Motor neuron (in vitro differentiated cells): ENCODE measurements around the gene PUS1. TPM values are rescaled to one million over a fixed set of nuclear protein-coding genes. Genes with fewer than 3 reads are reported as not detected.
A peak's percentile ranks its signal among the peaks of the same experiment; 100 is the strongest.

Experiments used
- ATAC-seq, 8 experiments: fragments of 200-7000 bp; cut with Tn5 transposase; replicated peaks in 6 of 8; 2 replicates each; pipeline ENCODE4 v1.8.0; 2021; ENCODE audit warnings: mild to moderate bottlenecking in 8 of 8, moderate library complexity in 8 of 8
- H3K27ac ChIP-seq, 2 donors: fragments of 250-450 bp; sonication (Bioruptor Pico); 2 replicates each; pipeline ENCODE4 v1.9.0; 2021; ENCODE audit warnings: antibody characterized with exemption in 2 of 2, mild to moderate bottlenecking in 2 of 2, moderate library complexity in 1 of 2
- H3K4me1 ChIP-seq, 2 donors: fragments of 250-450 bp; sonication (Bioruptor Pico); replicated peaks in 1 of 2; 2 replicates each; pipeline ENCODE4 v1.6.1; 2021; ENCODE audit warnings: antibody characterized with exemption in 2 of 2, mild to moderate bottlenecking in 2 of 2, moderate library complexity in 1 of 2
- H3K4me3 ChIP-seq, 5 donors: fragments of 250-450 bp; sonication (Bioruptor Pico); 2 replicates each; pipeline ENCODE4 v1.9.0; 2021; ENCODE audit warnings: antibody characterized with exemption in 5 of 5, mild to moderate bottlenecking in 5 of 5, moderate library complexity in 4 of 5
- WGBS, 10 experiments: fragments of 450-650 bp; shearing (Covaris generic); methylation state at CpG; one replicate each; pipeline ENCODE4 v1.0.0; 2022; 5-methylcytosine and 5-hydroxymethylcytosine counted together
- in situ Hi-C, 9 experiments: fragments of 400-800 bp; cut with MboI; loops; one replicate each; pipeline ENCODE4 v1.15.0; 2021; ENCODE audit warnings: low sequenced_read_pairs in 9 of 9, low pct_unique_long_range_greater_than_20kb in 2 of 9; ENCODE audit not compliant: unreplicated experiment in 9 of 9
- total RNA-seq, 8 experiments: library from RNA; unstranded; fragments of 300-600 nt; gene quantifications; 2 replicates each; pipeline versions ENCODE4 v1.2.3 to v1.2.4, GENCODE V29; 2022

The PUS1 gene
- total RNA-seq, 8 experiments from 2014 or later, result 3.1 to 51.2 (median 10.5) TPM

DNA sequence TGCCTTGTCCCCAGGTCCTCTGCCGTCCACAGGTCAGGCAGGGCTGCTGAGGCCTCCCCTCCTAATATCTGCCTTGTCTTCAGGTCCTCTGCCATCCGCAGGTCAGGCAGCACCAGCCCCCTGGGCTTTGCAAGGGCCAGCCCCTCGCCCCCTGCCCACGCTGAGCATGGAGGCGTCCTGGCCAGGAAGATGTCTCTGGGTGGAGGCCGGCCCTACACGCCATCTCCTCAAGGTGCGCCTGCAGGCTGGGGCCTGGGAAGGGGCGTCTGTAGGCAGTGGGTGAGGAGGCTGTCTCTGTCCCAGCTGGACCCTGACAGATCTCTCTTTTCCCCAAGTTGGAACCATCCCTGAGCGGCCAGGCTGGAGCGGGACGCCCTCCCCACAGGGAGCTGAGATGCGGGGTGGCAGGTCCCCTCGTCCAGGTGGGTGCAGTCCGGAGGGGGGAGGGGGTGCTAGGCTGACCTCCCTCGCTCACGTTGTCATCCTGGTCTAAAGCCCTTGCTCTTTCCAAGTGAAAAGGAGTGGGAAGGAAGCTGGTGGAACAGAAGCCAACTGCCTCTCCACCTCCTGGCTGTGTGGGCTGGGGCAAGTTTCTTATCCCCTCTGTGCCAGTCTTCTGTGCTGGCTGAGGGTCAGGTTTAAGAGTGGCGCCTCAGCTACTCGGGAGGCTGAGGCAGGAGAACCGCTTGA is 13.9 kb upstream of the PUS1 start:
- in situ Hi-C loops, result no loop called here
- no peak for ATAC-seq
- WGBS, 10 experiments, result 90 to 96% methylated on average over 4 to 5 of the region's 20 CpGs; no CpG with 5 or more reads in 8 of the 10 experiments
- no peak overlapping the region for H3K4me3 ChIP-seq
- no peak overlapping the region for H3K27ac ChIP-seq
- H3K4me1 ChIP-seq, result no peaks in the 10 kb centered on the region

GRCh38 chr12:131915823-131916222 is 13.3 kb upstream of the PUS1 start:
- in situ Hi-C loops, result no loop called here
- Histone ChIP-seq H3K4me3 (no peak overlapping the region), H3K4me1 (no peaks in the 10 kb centered on the region), H3K27ac (no peak overlapping the region)
- ATAC-seq, result no peak
- WGBS, 10 experiments, result 83% methylated on average over 2 of the region's 21 CpGs; no CpG with 5 or more reads in 9 of the 10 experiments

- Histone ChIP-seq H3K4me3 (no peak overlapping the region), H3K27ac (no peak overlapping the region), H3K4me1 (no peaks in the 10 kb centered on the region)
- in situ Hi-C loops, result no loop called here
- ATAC-seq, result no peak
- 90 to 100% (median 100%) methylated on average over 2 to 12 of the region's 36 CpGs; no CpG with 5 or more reads in 5 of the 10 experiments for WGBS, 10 experiments
Measured at GRCh38 chr12:131916306-131917138, 12.6 kb upstream of the PUS1 start.

DNA sequence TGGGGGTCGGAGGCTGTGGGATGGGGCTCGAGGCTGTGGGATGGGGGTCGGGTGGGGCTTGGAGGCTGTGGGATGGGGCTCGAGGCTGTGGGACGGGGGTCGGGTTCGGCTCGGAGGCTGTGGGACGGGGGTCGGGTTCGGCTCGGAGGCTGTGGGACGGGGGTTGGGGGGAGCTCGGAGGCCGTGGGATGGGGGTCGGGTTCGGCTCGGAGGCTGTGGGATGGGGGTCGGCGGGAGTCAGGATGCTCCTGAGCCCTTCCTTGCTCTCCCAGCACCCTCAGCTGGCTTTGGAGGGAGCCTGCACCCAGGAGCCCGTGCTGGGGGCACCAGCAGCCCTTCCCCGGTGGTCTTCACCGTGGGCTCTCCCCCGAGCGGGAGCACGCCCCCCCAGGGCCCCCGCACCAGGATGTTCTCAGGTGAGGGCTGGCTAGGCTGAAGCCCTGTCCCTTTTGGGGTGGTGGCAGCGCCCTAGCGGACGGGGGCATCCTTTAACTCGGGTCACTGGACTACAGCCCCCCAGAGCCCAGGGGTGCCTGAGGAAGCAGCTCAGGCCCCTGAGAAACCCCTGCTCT is 11.9 kb upstream of the PUS1 start:
- in situ Hi-C loops, result no loop called here
- Histone ChIP-seq H3K4me3 (no peak overlapping the region), H3K27ac (no peak overlapping the region), H3K4me1 (no peaks in the 10 kb centered on the region)
- no peak for ATAC-seq
- no CpG with 5 or more reads among the region's 31 CpGs for WGBS, 10 experiments

DNA sequence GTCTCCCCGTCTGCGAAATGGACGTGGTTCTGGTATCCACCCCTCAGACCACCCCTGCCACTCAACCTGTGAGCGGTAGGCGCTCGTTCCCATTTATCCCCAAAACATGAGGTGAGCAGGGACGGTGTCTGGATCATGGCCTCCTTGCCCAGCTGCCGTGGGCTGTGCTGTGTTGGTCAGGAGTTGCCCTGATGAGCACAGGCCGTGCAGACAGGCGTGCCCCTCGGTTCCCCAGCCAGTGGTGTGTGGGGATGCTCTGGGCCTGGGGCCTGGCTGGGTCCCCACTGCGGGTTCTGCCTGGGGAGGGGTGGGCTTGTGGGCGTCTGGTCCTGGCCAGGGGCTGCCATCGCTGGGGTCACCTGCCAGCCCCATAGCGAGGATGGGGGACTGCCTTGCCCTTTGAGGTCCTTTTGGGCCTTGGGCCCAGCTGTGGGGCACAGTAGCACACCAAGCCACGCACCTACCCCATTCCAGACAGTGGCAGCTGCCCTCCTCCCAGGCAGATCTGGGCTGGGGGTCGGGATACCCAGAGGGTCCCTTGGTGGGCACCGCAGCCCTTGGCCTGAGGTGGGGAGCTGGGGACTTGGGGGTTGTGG is 11.3 kb upstream of the PUS1 start:
- H3K4me1 ChIP-seq, result no peaks in the 10 kb centered on the region
- 86% methylated on average over 5 of the region's 18 CpGs; no CpG with 5 or more reads in 9 of the 10 experiments for WGBS, 10 experiments
- ATAC-seq, result peak in 1 of 8 experiments; percentile 7
- no peak overlapping the region for H3K27ac ChIP-seq
- H3K4me3 ChIP-seq, result no peak overlapping the region
- in situ Hi-C loops, result no loop called here

GRCh38 chr12:131918311-131919050 is 10.6 kb upstream of the PUS1 start:
- Histone ChIP-seq H3K27ac (no peak overlapping the region), H3K4me1 (no peaks in the 10 kb centered on the region), H3K4me3 (no peak overlapping the region)
- in situ Hi-C loops, result no loop called here
- peak in 2 of 8 experiments; percentile 10 to 13 for ATAC-seq
- 100% methylated on average over 2 of the region's 20 CpGs; no CpG with 5 or more reads in 9 of the 10 experiments for WGBS, 10 experiments

DNA sequence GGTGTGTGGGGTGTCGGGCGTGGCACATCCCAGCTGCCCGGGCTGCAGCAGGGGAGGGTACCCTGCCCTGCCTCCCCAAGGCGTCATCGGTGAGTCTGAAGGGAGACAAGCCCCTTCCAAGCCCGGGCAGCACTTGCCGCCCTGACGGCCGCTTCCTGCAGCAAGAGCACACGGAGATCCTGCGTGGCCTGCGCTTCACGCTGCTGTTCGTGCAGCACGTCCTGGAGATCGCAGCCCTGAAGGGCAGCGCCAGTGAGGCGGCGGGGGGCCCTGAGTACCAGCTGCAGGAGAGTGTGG is 10.1 kb upstream of the PUS1 start:
- no CpG with 5 or more reads among the region's 19 CpGs for WGBS, 10 experiments
- H3K27ac ChIP-seq, result no peak overlapping the region
- H3K4me1 ChIP-seq, result no peaks in the 10 kb centered on the region
- ATAC-seq, result no peak
- in situ Hi-C loops, result no loop called here
- no peak overlapping the region for H3K4me3 ChIP-seq

- no peaks in the 10 kb centered on the region for H3K4me1 ChIP-seq
- WGBS, 10 experiments, result 88 to 100% (median 96%) methylated on average over 1 to 13 of the region's 37 CpGs; no CpG with 5 or more reads in 4 of the 10 experiments
- no peak overlapping the region for H3K27ac ChIP-seq
- H3K4me3 ChIP-seq, result no peak overlapping the region
- peak in 4 of 8 experiments; percentile 4 to 17 (median 8) for ATAC-seq
- in situ Hi-C loops, result no loop called here
Measured at GRCh38 chr12:131919366-131920156, 9.5 kb upstream of the PUS1 start.

DNA sequence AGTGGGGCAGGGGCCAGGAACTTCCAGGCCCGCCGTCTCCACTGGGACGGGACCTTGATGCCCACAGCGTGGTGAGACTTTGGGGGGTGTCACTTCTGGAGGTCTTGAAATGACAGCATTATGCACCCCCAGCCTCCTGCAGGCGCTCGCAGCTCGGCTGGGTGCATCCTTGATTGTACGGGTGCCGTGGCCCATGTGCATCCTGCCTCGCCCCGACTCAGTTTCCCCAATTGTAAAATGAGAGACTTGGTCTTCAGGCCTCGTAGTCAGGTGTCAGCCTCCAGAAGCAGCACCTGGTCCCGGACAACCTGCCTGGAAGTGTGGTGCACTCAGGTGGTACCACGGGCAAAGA is 8.9 kb upstream of the PUS1 start:
- Histone ChIP-seq H3K27ac (no peak overlapping the region), H3K4me1 (no peaks in the 10 kb centered on the region), H3K4me3 (no peak overlapping the region)
- in situ Hi-C loops, result no loop called here
- 96 to 100% (median 100%) methylated on average over 1 to 5 of the region's 14 CpGs; no CpG with 5 or more reads in 6 of the 10 experiments for WGBS, 10 experiments
- ATAC-seq, result no peak

- H3K27ac ChIP-seq, result no peak overlapping the region
- WGBS, 10 experiments, result 60 to 100% (median 80%) methylated on average over 1 to 6 of the region's 35 CpGs; no CpG with 5 or more reads in 5 of the 10 experiments
- no peak overlapping the region for H3K4me3 ChIP-seq
- in situ Hi-C loops, result no loop called here
- no peaks in the 10 kb centered on the region for H3K4me1 ChIP-seq
- ATAC-seq, result peak in 4 of 8 experiments; percentile 7 to 13 (median 8)
Measured at GRCh38 chr12:131920902-131921840, 7.9 kb upstream of the PUS1 start.
